GM12878 (cell line): ENCODE results near the gene CBLN3. TPM values are rescaled to one million over a fixed set of nuclear protein-coding genes. Genes with fewer than 3 reads are reported as not detected.

Experiments
- ATAC-seq: fragments of 200-7000 bp; cut with Tn5 transposase; 3 replicates; pipeline ENCODE4 v1.9.1; 2020; ENCODE audit warnings: mild to moderate bottlenecking, moderate library complexity
- BruUV-seq: library from RNA; stranded (reverse); fragments of 400-500 nt; replicated peaks from 2 replicates; lab custom pipeline; 2021; lab: Mats Ljungman, UMichigan
- CTCF ChIA-PET: fragments of 300-600 bp; sonication (Branson Sonifier 250); formaldehyde crosslinking; extraction: SDS; loops from one replicate; lab custom pipeline; 2021; ENCODE audit warnings: inconsistent platforms; lab: Yijun Ruan, JAX
- POLR2A ChIA-PET: fragments of 350-600 bp; formaldehyde crosslinking; extraction: SDS; loops from one replicate; lab custom pipeline; 2021; ENCODE audit warnings: inconsistent platforms; lab: Charles Lee
- RAD21 ChIA-PET: fragments of 300-600 bp; sonication (Branson Sonifier 250); formaldehyde crosslinking; loops from one replicate; lab custom pipeline; 2023; ENCODE audit warnings: antibody characterized with exemption; ENCODE audit not compliant: unreplicated experiment; lab: Charles Lee
- SMC1A ChIA-PET: fragments of 300-600 bp; sonication (Branson Sonifier 250); formaldehyde crosslinking; loops from one replicate; lab custom pipeline; 2023; ENCODE audit not compliant: unreplicated experiment, uncharacterized antibody; lab: Charles Lee
- DNase-seq: peaks from one replicate; pipeline ENCODE4 v3.0.0-alpha.2; 2011; ENCODE audit warnings: low read depth, low spot score
- FAIRE-seq: peaks from 3 replicates; lab custom pipeline; 2011; peaks lifted over from hg19 to GRCh38; lab: Jason Lieb, UNC
- H2AFZ ChIP-seq: 2 replicates; pipeline ENCODE4 v1.6.0; 2011; ENCODE audit warnings: low read depth, low read length, control low read depth; ENCODE audit not compliant: control insufficient read depth
- H3K27ac ChIP-seq: 2 replicates; pipeline ENCODE4 v1.5.1; 2011; ENCODE audit warnings: control low read depth; ENCODE audit not compliant: control insufficient read depth, insufficient read depth
- H3K27me3 ChIP-seq, 2 experiments: replicated peaks in 1 of 2; 2 replicates each; pipeline versions ENCODE4 v1.6.0 to v1.6.1; 2011; ENCODE audit warnings: low read length in 1 of 2; ENCODE audit not compliant: control insufficient read depth in 2 of 2, insufficient read depth in 2 of 2
- H3K36me3 ChIP-seq, 2 experiments: 2 replicates each; pipeline ENCODE4 v1.5.1; 2011; ENCODE audit warnings: low read length in 1 of 2; ENCODE audit not compliant: control insufficient read depth in 2 of 2, insufficient read depth in 2 of 2
- H3K4me1 ChIP-seq: 2 replicates; pipeline ENCODE4 v1.6.1; 2011; ENCODE audit warnings: mild to moderate bottlenecking, low read length, moderate library complexity, mixed read lengths; ENCODE audit not compliant: control insufficient read depth, insufficient read depth
- H3K4me2 ChIP-seq: 2 replicates; pipeline ENCODE4 v1.6.0; 2011; ENCODE audit warnings: control low read depth; ENCODE audit not compliant: control insufficient read depth, insufficient read depth
- H3K4me3 ChIP-seq: fragments of 200-600 bp; sonication (generic); 2 replicates; pipeline ENCODE4 v1.5.1; 2016
- H3K79me2 ChIP-seq: 2 replicates; pipeline ENCODE4 v1.6.0; 2011; ENCODE audit warnings: low read length; ENCODE audit not compliant: control insufficient read depth, insufficient read depth
- H3K9ac ChIP-seq: 2 replicates; pipeline ENCODE4 v1.8.0; 2011; ENCODE audit warnings: low read length, control low read depth, mixed read lengths; ENCODE audit not compliant: control insufficient read depth, insufficient read depth
- H3K9me3 ChIP-seq: replicated peaks from 3 replicates; pipeline ENCODE4 v1.5.1; 2011; ENCODE audit warnings: mild to moderate bottlenecking, low read length; ENCODE audit not compliant: control insufficient read depth, insufficient read depth
- H4K20me1 ChIP-seq: 2 replicates; pipeline ENCODE4 v1.6.0; 2011; ENCODE audit not compliant: control insufficient read depth, insufficient read depth
- CTCF ChIP-seq, 3 experiments: IDR thresholded peaks in 2 of 3; conservative IDR thresholded peaks in 1 of 3; 2 replicates each; pipeline ENCODE4 v1.5.1; 2011; ENCODE audit warnings: low read depth in 3 of 3, low read length in 3 of 3, mild to moderate bottlenecking in 3 of 3, control low read depth in 2 of 3, moderate library complexity in 2 of 3, inconsistent platforms in 1 of 3, mixed read lengths in 1 of 3; ENCODE audit not compliant: control insufficient read depth in 2 of 3, insufficient read depth in 1 of 3; ENCODE audit errors: extremely low read depth in 1 of 3
- PKNOX1 ChIP-seq: fragments of 450-650 bp; IDR thresholded peaks from 2 replicates; pipeline ENCODE4 v1.6.1; 2016; ENCODE audit warnings: mild to moderate bottlenecking
- ZBTB11 ChIP-seq: fragments of 450-650 bp; formaldehyde crosslinking; IDR thresholded peaks from 2 replicates; pipeline ENCODE4 v1.5.0; 2022; ENCODE audit warnings: mild to moderate bottlenecking, missing genetic modification characterization
- WGBS: methylation state at CpG from one replicate; pipeline ENCODE4 v1.1.6; 2016; ENCODE audit warnings: low lambda C conversion rate; ENCODE audit not compliant: insufficient replicate concordance, insufficient coverage; ENCODE audit errors: missing lambda C conversion rate; 5-methylcytosine and 5-hydroxymethylcytosine counted together
- in situ Hi-C: fragments of 300-500 bp; cut with MboI; formaldehyde crosslinking; loops from 9 replicates; pipeline ENCODE4 v1.14.3; 2018; ENCODE audit warnings: mixed read lengths
- intact Hi-C: fragments of 100-400 bp; cut with micrococcal nuclease; formaldehyde crosslinking; loops from one replicate; pipeline ENCODE4 v1.14.2; 2022; ENCODE audit not compliant: unreplicated experiment
- polyA plus RNA-seq, 11 experiments: library from polyadenylated mRNA; depleted of rRNA in 4 of 11; unstranded in 6 of 11; stranded (reverse) in 5 of 11; fragments of >200 nt; fragmentation: Nextera tagmentation in 4 of 11; fragmentation: Illumina TruSeq in 1 of 11; extraction: Ambion mirVana in 4 of 11; extraction: Trizol in 1 of 11; gene quantifications; 1 replicate in 1 of 11; 2 replicates in 10 of 11; pipeline versions ENCODE4 v1.2.1 to v1.2.3, GENCODE V29; 2011 to 2016; ENCODE audit warnings: inconsistent platforms in 2 of 11, missing spikeins in 2 of 11, low read depth in 1 of 11
- total RNA-seq, 4 experiments: library from RNA; depleted of rRNA in 3 of 4; stranded (reverse); fragments of >200 nt in 3 of 4; fragmentation: Illumina TruSeq in 1 of 4; extraction: Trizol in 1 of 4; gene quantifications; 2 replicates each; pipeline versions ENCODE4 v1.2.1 to v1.2.3, GENCODE V29; 2013 to 2021

CBLN3 gene
- total and polyA plus RNA-seq, 10 of the 15 experiments (the other 5 are each of a cell fraction or from before 2014, with no cell fraction given): 0.16 to 4.9 (median 1.3) TPM

GRCh38 chr14:24395609-24396582 lies 33.6 kb downstream of the CBLN3 start (continued):
- TF ChIP-seq PKNOX1: no peak
- no peak for TF ChIP-seq ZBTB11 (CRISPR knock-in tag)
- TF ChIP-seq, all 136 proteins: peak for 0

- H3K27ac ChIP-seq: no peak overlapping the region
Measured at GRCh38 chr14:24394275-24394674, 35.2 kb downstream of the CBLN3 start.

More at GRCh38 chr14:24394275-24394674, 35.2 kb downstream of the CBLN3 start:
- no peak for TF ChIP-seq CTCF (IDR thresholded peaks at IDR 0.05 in 2 of 3, conservative IDR thresholded peaks at IDR 0.05 in 1 of 3; ENCODE audit: control insufficient read depth in 2 of 3, extremely low read depth in 1 of 3, insufficient read depth in 1 of 3, low read depth in 3 of 3, low read length in 3 of 3)
- RAD21 ChIA-PET: no interaction called here
- no peak for FAIRE-seq
- DNase-seq: no peak
- Histone ChIP-seq H2AFZ (no peak overlapping the region), H3K9me3 (no peaks in the 10 kb centered on the region), H3K9ac (no peak overlapping the region), H4K20me1 (no peaks in the 10 kb centered on the region), H3K4me1 (no peaks in the 10 kb centered on the region), H3K4me3 (no peak overlapping the region), H3K27me3 (peaks cover 2% of the 10 kb centered on the region in 2 experiments; a peak in 2 of 4 replicates), H3K4me2 (no peak overlapping the region), H3K79me2 (no peaks in the 10 kb centered on the region), H3K36me3 (no peaks in the 10 kb centered on the region)
- in situ Hi-C loops (no loop called here), intact Hi-C loops (no loop called here)
- 15% methylated on average over 3 of the region's 3 CpGs for WGBS
- no peak for ATAC-seq
- POLR2A ChIA-PET: no interaction called here
- CTCF ChIA-PET: no interaction called here
- SMC1A ChIA-PET: no interaction called here
- no TSS peak for BruUV-seq
